Mammary epithelial cell (primary cell): ENCODE measurements around the gene TNXB.

ENCODE experiments used
- CTCF ChIP-seq, 2 donors: IDR thresholded peaks in 1 of 2; conservative IDR thresholded peaks in 1 of 2; 2 replicates each; pipeline ENCODE4 v1.5.1; 2011 to 2012; ENCODE audit warnings: inconsistent platforms in 2 of 2, low read length in 2 of 2, mild to moderate bottlenecking in 2 of 2, control low read depth in 1 of 2, low read depth in 1 of 2; ENCODE audit not compliant: insufficient read depth in 1 of 2; ENCODE audit errors: extremely low read depth in 1 of 2
- EZH2 ChIP-seq: IDR thresholded peaks from 2 replicates; pipeline ENCODE4 v1.6.1; 2012; ENCODE audit warnings: low read length, inconsistent platforms, borderline replicate concordance

- TF ChIP-seq CTCF (conservative IDR thresholded peaks at IDR 0.05 in 1 of 2, IDR thresholded peaks at IDR 0.05 in 1 of 2; ENCODE audit: extremely low read depth in 1 of 2, insufficient read depth in 1 of 2, low read depth in 1 of 2, low read length in 2 of 2) = no peak
- TF ChIP-seq EZH2 = no peak
Measured at GRCh38 chr6:32082478-32082877, 26.7 kb downstream of the TNXB start.
